ENCODE results near the gene COL18A1.

Gene COL18A1

DNA sequence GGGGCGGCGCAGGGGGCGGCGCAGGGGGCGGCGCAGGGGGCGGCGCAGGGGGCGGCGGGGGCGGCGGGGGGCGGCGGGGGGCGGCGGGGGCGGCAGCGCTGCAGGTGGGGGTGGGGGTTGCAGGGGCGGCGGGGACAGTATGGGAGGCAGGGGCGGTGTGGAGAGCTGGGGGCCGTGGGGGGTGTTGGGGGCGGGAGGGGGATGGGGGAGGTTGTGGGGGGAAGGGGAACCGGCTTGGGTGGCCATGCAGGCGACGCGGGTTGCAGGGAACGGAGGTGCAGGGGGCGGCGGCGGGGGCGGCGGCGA is 150.2 kb downstream of the COL18A1 start:
- ChIA-PET POLR2A (no interaction called here), CTCF (interaction anchor here (0.7 to 6.7 kb wide), 25 partner anchors 10 to 370 kb away, joined by 3 to 164 read pairs (median 6); no protein-coding TSS in a partner anchor)
- DNase-seq (ENCODE audit: low read depth, low spot score), result no peak
- no peak for TF ChIP-seq CTCF (IDR thresholded peaks at IDR 0.05; ENCODE audit: insufficient read depth, low read length, missing control alignments)
- peak overlapping the region; percentile 59 for H3K4me3 ChIP-seq (ENCODE audit: low read depth, low read length)

- ChIA-PET POLR2A (no interaction called here), CTCF (interaction anchor here (0.7 to 6.7 kb wide), 56 partner anchors 9 to 418 kb away, joined by 3 to 164 read pairs (median 4); no protein-coding TSS in a partner anchor)
- H3K4me3 ChIP-seq (ENCODE audit: low read depth, low read length), result peak overlapping the region; percentile 59
- peak; percentile 95 for TF ChIP-seq CTCF (IDR thresholded peaks at IDR 0.05; ENCODE audit: insufficient read depth, low read length, missing control alignments)
- no peak for DNase-seq (ENCODE audit: low read depth, low spot score)
Observed at GRCh38 chr21:45555557-45556301, 150.8 kb downstream of the COL18A1 start.

GRCh38 chr21:45556302-45556644 is 151.3 kb downstream of the COL18A1 start:
- peak overlapping the region; percentile 59 for H3K4me3 ChIP-seq (ENCODE audit: low read depth, low read length)
- DNase-seq (ENCODE audit: low read depth, low spot score), result no peak
- CTCF ChIA-PET, result interaction anchor here (0.6 to 6.7 kb wide), 56 partner anchors 8 to 418 kb away, joined by 3 to 164 read pairs (median 4); no protein-coding TSS in a partner anchor
- POLR2A ChIA-PET, result no interaction called here
- TF ChIP-seq CTCF (IDR thresholded peaks at IDR 0.05; ENCODE audit: insufficient read depth, low read length, missing control alignments), result no peak

DNA sequence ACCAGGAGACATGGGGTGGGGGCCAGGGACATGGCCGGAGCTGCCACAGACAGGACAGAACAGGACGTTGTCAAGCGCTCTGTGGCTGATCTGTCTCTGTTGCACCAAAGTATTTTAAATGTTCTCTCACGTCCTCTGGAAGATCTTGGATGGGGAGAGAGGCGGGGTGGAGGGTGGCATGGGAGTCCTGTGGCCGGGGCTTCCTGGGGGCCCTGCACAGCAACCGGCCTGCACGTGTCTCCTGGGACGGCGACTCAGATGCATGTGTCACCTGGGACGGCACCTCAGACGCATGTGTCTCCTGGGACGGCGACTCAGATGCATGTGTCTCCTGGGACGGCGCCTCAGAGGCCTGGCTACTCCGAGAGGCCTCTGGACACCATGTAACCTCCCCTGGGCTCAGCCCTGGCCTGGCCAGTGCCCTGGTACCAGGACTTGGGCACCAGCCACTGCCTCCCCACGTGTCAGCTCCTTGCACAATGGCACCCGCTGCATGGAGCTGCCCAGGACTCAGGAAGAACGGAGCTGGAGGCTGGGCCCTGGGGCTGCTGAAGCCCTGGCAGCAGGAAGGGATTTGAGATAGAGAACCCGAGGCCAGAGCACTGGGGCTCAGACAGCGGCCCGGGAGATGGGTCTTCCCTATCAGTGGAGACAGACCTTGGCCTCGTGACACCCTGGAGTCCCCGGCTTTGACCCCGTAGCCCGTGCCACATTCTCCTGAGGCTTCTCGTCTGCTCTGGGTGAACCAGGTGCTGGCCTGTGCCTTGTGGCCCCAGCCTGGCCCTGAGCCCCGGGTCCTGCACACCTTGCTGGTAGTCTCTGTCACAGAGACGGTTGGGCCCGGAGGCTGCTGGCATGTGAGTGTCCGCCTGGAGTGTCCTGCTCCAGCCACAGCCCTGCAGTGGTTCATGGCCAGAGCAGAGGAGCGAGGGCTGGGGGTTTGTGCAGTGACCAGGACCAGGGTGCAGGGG is 152.0 kb downstream of the COL18A1 start:
- no peak for DNase-seq (ENCODE audit: low read depth, low spot score)
- ChIA-PET POLR2A (no interaction called here), CTCF (interaction anchor here (0.6 to 6.7 kb wide), 52 partner anchors 8 to 419 kb away, joined by 3 to 164 read pairs (median 4); no protein-coding TSS in a partner anchor)
- no peak overlapping the region for H3K4me3 ChIP-seq (ENCODE audit: low read depth, low read length)
- TF ChIP-seq CTCF (IDR thresholded peaks at IDR 0.05; ENCODE audit: insufficient read depth, low read length, missing control alignments), result no peak

GRCh38 chr21:45557616-45558043 is 152.7 kb downstream of the COL18A1 start:
- CTCF ChIA-PET, result interaction anchor here (0.7 to 6.7 kb wide), 8 partner anchors 13 to 365 kb away, joined by 3 to 164 read pairs (median 10); no protein-coding TSS in a partner anchor
- no peak overlapping the region for H3K4me3 ChIP-seq (ENCODE audit: low read depth, low read length)
- POLR2A ChIA-PET, result no interaction called here
- no peak for TF ChIP-seq CTCF (IDR thresholded peaks at IDR 0.05; ENCODE audit: insufficient read depth, low read length, missing control alignments)
- no peak for DNase-seq (ENCODE audit: low read depth, low spot score)

All from AG04449 (cell line).